GM19395 (cell line): ENCODE measurements around the gene ZNF618.

Experiments used
- ATAC-seq: cut with Tn5 transposase; IDR thresholded peaks from one replicate; pipeline ENCODE4 v1.9.1; 2021; ENCODE audit warnings: mild to moderate bottlenecking, moderate library complexity; ENCODE audit not compliant: unreplicated experiment

Gene ZNF618

DNA sequence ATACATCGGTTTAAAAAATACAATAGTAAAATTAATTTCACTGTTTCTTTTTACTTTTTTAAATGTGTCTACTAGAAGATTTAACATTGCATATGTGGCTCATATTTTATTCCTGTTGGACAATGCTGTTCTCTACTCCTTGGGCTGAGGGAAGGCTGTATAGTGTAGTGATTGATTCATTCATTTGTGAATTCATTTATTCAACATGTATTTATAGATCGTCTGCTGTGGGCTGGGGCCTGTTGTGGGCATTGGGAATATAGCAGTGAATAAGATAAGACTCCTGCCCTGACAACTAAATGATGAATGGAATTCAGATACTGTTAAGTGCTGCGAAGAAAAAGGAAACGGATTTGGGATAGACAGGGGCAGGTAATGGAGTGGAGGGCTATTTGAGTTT, 55.7 kb downstream of the ZNF618 start:
- no peak for ATAC-seq

DNA sequence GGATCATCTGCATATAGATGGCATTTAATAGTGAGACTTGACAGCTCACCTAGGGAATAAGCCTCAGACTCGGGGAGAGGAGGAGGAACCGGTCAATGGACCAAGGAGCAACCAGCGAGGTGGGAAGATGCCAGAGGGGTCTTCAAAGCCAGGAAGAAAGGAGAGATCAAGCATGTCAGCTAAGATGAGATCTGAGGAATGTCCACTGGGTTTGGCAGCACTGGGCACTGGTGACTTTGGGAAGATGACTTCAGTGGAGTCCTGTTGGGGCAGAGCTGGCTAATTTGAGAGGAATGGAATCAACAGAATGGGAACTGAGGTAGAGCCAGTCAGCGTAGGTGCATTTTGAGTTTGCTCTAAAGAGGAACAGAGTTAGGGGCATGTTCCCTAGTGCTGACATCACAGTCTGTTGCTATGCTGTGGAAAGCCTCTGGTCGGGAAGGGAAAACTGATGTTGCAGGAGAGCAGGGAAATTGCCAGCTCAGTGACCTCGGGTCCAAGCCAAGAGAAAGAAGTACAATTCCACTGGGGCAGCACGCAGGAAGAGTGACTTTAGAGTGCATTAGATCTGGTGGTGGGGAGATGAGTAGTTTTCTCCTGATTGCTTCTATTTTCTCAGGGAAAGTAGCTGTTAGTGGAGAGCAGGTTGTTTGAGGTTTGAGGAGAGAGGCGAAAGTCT, 56.9 kb downstream of the ZNF618 start:
- no peak for ATAC-seq

DNA sequence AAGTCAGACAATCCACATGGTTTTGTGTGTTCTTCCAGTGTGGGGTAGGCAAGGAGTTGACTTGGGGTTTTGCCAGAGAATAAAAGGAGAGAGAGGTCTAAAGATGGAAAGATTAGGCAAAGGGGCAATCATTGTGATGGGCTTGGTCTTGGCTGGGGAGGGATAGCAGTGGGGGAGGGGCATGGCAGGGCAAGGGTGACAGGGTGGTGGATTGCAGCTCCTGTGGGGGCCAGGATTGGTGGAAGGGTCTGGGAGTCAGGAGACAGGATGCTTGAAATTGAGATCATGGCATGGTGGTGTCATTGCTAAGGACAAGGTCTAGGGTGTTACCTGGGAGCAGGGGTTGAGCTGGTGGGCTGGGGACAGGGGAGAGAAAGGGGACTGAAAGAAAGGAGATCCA, 57.6 kb downstream of the ZNF618 start:
- no peak for ATAC-seq

DNA sequence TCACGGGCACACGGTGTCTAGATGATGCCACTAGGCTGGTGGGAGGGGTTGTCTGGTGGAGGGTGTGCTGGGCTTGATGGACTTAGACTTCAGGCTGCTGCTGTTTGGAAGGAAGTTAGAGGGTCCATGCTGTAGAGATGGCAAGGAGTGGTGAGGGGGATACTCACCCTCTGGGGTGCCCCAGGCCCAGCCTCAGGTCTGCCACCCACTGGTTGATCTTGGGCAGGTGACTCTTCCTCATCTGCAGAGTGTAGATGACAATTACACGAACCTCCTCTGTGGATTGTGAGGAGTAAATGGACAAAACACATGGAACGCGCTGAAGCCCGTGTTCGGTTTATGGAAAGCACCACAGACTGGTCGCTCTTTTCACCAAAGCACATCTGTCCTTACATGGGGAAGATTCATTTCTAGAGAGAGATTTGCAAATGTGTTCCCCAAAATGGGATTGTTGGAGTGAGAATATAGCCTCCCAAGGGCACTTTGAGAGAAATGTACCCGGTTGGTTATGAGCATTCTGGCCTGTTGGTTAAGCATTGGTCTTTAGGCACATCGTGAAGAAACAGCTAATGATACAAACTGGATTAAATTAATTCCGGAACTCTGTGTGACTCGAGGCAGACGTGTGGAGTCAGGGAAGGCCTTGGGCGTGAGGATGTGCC, 58.2 kb downstream of the ZNF618 start:
- ATAC-seq: no peak

DNA sequence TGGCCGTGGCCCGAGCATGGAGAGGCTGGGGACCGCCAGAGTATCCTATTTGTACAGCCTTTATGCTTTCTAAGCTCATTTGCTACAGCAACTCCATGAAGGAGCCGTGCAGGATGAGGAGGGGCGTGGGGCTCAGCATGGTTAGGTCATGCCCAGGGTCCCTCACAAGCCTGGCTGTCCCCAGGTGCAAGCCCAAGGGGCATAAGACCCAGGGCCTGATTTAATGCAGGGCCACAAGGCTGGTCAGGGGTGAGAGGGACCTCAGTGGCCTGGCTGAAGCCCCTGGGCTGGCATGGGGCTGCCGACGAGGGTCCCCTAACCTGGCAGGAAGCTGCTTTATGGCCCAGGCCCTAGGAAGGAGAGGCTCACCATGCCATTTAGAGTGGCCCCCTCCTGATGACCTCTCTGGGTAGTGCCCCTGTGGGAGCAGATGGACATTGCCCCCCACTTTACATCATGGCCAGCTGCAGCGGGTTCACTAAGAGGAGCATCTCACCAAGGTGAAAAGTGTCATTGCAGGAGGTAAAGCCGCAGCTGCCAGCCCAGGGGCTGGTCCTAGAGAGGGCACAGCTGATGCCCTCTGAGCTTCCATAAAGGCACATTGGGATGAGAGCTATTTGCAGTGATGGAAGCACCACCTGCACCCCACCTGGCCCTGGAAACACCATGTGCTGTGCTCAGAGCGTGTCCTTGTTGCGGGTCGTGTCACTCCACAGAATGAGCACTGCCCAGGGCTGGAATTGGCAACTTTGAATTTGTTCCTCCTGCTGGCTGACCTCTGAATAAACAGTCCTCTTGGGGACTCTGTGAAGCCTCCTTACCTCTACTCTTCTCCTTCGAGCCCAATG, 58.9 kb downstream of the ZNF618 start:
- no peak for ATAC-seq

DNA sequence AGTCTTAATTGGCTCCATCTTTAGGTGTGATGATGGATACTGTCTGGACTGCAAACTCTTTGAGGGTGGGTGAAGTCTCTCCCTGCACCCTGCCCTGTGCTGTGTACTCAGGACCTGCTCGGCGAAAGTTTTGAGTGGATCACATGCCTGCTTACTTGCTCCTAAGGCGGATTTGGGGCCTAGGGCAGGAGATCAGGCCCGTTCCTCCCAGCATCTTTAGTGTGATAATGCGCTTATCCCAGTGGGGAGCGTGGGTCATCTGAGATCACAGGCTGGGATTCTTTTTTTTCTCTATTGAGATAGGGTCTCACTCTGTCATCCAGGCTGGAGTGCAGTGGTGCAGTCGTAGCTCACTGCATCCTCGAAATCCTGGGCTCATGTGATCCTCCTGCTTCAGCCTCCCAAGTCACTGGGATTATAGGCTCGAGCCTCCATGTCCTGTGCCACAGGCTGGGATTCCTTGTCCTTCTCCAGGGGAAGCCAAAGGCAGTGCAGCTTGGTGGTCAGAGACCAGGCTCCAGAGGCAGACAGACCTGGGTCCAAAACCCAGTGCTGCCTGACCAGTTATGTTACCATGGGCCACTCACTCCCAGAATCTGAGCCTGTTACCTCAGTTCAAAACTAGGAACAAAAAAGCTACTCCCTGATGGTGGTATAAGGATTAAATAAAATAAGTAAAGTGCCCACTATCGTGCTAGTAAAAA, 59.7 kb downstream of the ZNF618 start:
- no peak for ATAC-seq

DNA sequence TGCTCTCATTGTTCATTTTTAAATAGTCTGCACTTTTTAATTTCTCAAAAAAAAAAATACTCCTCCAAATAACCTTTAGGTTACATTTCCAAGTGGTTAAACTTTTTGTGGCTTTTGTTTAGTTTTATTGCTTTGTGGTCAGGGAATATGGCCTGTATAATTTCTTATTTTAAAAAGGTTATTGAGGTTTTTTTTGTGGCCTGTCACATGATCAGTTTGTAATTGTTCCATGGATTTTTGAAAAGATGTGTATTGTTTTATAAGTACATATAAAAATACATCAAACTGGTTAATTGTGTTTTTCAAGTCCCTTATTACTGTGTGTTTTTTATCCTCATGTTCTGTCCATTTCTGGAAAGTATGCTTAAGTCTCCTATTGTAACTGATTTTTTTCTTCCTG, 64.0 kb downstream of the ZNF618 start:
- ATAC-seq: no peak

DNA sequence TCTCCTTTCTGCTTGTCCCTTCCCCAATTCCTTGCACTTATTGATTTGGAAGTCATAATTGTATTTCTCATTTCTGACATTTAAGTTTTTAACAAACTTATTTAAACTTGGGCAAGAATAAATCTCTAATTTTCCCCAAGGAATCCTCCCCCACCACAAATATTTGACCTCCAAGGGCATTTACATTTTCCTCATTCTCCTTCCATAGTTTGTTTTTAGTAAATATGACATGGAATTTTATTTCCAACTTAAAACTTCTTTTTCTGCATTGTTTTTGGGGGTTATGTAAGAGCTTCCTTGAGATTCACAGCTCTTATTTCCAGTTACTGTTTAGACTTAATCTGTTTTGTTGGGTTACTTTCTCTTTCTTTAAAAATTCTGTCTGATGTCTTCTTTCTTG, 64.9 kb downstream of the ZNF618 start:
- no peak for ATAC-seq

DNA sequence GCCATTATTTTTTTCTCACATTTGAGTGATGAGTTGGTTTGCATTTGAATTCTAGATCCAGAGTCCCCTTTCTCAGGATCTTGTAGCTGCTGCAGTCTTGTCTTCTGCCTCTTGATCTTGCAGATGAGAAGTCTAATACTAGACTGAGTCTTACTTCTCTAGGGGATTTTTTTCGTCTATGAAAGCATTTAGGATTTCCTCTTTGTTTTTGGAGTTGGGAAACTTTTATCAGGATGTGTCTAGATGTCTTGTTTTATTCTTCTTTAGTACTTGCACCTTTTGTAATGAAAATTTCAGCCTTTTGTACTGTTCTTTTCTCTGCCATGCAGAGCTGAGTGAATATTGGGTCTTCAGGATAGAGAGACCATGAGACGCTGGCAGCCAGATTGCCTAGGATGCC, 65.4 kb downstream of the ZNF618 start:
- no peak for ATAC-seq

DNA sequence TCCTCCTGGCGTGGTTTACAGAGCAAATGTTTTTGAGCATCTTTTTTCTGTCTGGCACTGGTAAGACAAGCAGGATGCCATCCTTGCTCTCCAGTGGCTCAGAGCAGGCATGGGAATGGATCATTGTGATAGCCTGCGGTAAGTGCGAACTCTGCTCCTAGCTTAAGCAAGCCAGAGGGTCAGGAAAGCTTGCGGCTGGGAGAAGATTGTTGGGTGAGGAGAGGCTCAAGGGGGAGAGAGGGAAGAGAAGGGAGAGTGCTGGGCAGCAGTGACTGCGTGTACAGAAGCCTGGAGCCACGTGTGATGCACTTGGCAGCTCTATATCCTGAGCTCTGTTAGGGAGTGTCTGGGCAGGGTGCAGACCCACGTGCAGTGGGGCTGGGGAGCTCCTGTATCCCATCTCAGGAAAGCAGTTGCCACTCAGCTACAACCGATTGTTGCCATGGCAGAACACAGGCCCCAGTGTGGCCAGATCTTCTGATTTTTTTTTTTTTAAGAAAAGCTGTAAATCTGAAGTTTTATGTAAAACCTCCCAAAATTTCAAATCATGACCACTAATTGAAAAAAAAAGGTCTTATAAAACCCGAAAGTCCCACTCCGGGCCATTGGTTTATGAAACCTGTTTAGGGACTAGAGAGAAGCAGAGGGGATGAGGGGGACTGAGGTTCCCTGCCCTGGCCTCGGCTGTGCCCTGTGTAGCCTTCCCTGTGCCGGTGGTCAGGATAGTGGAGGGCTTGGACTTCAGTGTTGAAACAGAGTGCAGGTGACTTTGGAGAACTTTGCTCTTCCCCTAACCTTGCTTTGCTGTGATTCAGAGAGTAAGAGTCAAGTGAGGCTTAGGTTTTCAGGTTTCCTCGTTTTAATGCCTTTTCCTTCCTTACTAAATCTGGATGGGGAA, 67.3 kb downstream of the ZNF618 start:
- ATAC-seq: no peak

DNA sequence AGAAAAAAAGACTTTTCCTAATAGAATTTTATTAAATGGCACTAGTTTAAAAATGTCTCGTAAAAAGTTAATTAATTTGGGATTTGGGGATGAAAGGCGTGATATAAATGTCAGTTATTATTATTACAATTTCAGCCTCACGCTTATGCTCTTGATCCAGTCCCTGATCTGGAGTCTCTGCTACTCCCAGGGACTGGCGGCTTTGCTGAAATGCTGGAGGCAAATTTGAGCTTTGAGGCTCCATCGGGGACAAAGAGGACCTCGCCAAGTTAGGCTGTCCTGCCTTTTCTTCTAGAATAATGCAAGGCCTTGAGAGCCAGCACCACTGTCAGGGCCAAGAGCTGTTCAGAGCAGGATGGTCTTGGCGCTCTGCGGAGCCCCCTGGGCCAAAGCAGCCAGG, 69.7 kb downstream of the ZNF618 start:
- no peak for ATAC-seq

DNA sequence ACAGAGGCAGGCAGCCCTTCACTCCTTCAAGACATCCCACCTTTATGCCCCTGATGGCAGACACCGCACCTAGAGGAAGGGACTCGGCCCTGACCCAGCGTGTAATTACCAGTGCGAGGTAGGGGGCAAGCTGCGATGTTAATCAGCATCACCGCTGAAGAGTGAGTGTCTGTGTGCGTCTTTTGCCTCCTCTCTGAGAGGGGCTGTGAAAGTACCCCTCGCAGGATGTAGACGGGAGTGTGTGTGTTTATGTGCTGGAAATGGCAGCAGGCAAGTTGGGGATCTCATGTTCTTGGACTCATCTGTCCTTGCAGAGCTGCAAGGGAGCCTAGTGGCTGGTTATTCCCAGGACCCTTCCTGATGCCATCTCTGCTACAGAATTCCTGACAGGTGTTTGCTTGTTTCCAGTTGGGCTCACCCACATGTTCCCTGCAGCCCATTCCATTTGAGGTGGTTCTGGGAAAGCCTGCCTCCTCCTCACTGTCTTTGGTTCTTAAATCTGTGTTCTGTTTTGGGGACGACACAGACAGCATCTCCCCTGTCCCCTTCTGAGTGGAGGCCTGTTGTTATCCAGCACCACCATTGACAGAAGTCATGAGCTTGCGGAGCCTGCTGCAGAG, 70.5 kb downstream of the ZNF618 start:
- no peak for ATAC-seq

DNA sequence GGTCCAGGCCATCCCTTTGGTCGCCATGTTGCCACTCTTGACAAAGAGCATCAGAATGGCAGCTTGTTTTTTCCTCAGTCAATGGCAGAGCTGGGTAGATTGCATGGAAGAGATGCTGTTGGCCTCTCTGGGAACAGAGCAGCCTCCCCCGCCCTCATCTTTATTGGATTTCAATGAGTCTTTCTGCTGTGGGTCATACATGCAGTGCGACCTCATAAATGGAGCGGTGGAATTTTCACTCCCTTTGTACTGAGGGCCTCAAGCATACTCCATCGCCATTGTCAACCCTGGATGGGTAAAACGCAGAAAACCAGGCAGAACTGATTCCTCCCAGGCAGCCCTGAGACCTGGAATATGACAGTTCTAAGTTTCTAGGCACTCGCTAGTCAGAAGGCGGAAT, 71.8 kb downstream of the ZNF618 start:
- no peak for ATAC-seq

DNA sequence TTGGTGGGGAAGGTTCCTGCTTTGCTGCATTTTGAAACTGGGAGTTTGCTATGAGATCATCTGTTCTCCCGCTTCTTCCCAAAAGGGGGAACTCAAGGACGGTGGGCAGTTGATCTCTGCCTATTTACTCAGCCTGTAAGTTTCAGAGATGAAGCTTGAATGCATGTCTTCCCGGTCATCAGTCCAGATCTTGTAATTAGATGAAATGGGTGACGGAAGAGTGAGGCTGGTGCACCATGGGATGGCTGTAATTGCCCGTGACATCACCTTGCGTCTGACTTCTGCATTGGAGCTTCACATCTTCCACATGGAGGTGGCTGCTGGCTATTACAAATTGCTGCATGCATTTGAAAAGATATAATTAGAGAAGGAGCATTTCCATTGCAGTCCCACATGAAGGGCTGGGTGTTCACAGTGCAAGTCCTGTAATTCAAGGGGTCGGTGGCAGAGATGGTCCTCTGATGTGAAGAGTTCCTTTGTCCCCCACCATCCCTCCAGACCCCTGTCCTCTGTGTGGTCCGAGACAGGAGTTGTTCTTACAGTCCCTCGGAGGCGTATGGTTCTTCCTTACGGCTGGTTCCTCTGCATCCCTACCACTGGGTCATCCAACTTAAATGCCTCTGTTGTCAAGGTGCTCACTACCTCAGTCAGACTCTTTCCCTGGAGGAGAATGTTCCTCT, 72.9 kb downstream of the ZNF618 start:
- ATAC-seq: no peak

DNA sequence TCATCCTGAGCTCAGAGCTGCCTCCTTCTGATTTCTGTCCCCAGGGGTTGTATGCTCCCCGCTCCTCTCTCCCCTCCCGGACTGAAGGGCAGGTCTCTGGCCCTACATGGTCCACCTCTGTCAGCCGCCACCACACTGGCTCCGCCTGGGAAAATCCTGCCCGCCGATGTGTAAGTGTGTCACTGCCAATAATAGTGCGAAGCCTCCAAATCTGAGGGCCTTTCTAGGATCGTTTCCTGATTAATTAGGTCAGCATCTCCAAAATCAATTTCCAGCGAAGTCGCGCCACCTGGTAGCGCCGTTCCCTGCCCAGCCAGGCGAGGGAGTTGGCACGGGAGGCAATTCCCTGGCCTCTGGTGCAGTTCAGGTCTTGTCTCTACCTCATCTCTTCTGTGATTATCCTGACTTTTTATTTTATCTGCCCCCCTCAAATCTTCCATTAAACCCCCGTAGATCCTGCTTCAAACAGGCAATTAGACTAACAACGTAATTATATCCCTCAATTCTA, 73.5 kb downstream of the ZNF618 start:
- ATAC-seq: no peak

DNA sequence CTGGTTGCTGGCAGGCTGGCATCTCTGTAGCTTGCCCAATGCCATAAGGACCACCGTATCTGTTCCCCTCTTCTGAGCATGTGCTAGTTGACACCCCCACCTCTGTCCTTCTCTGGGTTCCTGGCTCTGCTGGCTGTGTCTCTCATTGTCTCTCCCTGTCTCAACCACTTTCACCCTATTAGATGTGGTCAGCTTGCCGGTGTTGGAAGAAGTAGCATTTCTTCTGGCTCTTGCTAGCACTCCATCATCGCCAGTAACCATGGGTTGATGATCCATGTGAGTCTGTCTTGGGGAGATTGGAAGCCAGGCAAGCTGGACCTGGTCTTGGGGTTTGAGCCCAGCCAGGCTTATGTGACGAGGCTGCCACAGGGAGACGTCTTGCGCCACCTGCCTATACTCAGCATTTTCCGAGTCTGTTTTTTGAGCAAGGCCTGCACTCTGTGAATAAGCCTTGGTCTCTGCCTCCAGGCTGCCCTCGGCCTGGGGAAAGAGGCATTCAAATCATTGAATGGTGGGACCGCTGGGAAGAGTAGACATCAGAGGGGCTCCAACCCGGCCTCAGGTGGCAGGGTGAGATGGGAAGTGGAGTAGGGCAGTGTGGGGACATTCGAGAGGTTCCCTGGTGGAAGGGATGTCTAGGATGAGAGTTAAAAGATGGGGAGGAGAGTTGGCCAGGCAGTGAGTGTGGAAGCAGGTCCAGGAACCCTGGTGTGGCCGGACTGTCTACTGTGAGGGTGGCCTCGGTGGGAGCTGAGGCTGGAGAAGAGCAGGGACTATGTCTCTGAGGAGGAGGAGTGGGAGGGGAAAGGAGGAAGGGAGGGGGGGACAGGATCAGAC, 74.3 kb downstream of the ZNF618 start:
- no peak for ATAC-seq

DNA sequence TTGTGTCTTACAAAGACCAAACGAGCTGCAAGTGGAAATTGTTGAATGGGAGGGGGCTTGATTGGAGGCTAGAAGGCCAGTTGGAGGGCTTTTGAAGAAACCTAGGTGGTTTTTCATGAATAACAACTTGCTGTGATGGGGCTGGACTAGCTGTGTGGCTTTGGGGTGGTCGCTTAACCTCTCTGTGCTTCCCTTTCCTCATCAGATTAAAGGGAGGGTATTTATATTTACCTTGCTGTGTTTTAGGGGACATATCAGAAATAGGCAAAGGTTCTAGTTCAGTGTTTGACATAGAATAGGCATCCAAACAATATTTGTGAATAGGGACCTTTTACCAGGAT, 74.9 kb downstream of the ZNF618 start:
- ATAC-seq: no peak

DNA sequence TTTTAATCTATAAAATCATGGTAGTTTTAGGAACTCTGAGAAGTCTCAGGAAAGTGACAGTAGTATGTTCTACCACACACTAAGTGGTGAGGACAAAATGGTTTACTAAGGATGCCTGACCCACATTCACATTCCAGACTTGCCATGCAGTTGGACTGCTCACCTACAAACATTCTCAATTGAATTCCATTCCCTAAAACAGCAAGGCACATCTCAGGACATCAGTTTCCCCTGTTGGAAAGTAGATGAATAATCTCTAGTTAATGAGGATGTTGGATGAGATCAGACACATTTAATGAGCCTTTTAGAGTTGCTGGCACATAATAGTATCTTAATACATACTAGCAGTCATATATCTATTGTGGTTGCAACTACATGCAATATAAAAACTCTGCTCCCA, 76.6 kb downstream of the ZNF618 start:
- no peak for ATAC-seq
